HK-2 (cell line): ENCODE measurements around the gene DHRS3.
A peak's percentile ranks its signal among the peaks of the same experiment; 100 is the strongest.

Experiments
- DNase-seq: peaks from one replicate; pipeline ENCODE4 v3.0.0-alpha.2; 2018; ENCODE audit not compliant: unreplicated experiment

DHRS3 gene

GRCh38 chr1:12598974-12599373 is 19.0 kb downstream of the DHRS3 start:
- no peak for DNase-seq

DNA sequence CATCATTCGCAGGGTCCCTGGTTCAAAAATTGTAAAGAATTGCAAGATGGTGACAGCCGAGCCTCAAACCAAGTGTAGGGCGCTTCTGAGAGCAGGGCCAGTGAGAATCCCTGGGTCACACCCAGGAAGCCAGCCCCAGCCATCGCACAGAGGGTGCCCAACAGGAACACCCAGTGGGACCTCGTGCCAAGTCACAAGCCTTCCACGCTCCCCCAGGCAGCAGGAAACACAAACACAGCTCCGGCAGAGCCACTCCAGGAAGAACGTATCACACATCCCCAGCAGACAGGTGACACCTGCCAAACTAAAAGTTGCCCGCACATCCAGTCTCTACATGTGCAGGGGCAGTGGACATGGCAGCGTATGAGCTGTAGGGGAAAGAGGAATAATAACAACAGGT is 20.2 kb downstream of the DHRS3 start:
- DNase-seq: no peak

- DNase-seq: peak; percentile 83
Measured at GRCh38 chr1:12596007-12596821, 21.8 kb downstream of the DHRS3 start.

- no peak for DNase-seq
Measured at GRCh38 chr1:12595757-12596006, 22.3 kb downstream of the DHRS3 start.

GRCh38 chr1:12594966-12595756 is 22.8 kb downstream of the DHRS3 start:
- peak; percentile 75 for DNase-seq

- no peak for DNase-seq
Measured at GRCh38 chr1:12594490-12594889, 23.5 kb downstream of the DHRS3 start.

DNA sequence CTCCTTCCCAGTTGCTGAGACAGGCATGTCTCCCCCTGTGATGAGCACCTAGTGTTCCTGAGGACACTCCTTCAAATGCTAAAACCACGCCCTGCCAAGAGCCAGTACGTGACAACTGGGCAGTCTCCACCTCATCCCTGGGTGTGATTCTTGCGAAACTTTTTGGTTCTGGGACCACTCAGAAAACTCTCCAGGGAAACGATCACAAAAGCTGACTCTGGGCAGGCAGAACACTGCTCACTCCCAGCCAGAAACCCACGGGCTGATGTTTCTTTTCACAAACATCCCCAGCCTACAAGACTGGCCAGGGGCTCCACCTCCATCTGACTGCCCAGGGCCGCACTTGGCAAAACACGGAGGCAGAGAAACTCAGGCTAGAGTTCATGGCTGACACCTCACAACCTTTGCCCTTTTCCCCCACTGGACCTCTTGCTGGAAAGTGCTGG is 24.4 kb downstream of the DHRS3 start:
- no peak for DNase-seq

DNA sequence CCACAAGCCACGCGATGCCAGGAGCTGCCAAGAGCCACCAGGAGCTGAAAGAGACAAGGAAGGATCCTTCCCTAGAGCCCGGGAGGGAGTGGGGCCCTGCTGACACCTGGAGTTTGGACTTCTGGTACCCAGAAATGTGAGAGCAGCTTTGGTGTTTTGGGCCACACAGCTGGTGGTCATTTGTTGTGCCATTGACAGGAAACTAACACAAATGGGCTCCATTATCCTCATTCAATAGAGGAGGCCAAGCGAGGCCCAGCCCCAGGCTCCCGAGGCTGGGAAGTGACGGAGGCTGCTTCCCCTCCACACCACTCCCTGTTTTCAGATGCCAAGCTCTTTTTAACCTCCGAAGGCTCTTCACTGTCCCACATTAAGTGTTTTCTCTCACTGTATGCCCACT is 25.5 kb downstream of the DHRS3 start:
- DNase-seq: no peak

DNA sequence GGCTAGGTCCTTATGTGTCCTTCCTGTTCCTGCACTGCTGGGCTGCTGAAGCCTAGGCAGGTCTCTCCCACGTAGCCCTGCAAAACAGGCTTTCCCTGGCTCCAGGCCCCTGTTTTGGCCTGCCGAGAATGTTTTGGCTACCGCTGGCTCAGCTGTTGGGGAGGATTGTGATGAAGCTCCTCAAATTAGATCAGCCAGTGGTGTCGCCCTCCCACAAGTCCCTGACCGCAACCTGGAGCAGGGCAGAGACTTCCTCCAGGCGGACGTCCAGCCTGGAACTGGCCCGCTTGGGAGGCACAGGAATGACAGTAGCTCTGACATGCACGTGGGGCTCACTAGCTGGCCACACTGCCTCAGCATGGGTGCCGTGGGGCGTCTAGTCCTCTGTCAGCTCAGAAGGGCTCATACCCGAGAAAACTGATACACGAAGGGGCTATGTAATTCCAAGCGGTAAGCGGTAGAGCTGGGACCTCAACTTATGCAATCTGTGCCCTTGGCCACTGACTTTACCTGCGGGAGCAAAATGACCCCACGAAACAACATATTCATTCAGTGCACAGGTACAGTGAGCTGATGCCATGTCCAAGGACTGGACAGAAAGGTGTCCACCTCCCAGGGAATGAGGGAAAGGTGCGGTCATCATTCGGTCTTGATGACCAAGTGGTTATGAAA is 26.6 kb downstream of the DHRS3 start:
- no peak for DNase-seq

DNA sequence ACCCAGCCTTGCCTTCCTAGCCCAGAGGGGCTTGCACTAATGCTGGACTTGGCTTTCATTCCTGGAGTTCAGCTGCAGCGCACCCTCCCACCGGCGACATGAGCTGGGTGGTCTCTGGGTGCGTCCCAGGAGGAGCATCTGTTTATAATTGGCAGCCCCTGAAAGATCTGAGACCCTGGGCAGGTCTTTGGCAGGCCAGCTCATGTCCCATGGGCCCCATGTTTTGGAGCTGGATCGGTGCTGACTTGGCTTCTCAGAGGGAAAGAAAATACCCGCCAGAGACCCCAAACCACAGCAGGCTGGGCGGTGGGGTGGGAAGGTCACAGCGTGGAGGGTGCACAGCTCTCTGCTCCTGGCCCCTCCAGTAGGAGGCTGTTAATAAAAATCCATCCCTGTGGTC is 29.3 kb downstream of the DHRS3 start:
- DNase-seq: no peak

DNA sequence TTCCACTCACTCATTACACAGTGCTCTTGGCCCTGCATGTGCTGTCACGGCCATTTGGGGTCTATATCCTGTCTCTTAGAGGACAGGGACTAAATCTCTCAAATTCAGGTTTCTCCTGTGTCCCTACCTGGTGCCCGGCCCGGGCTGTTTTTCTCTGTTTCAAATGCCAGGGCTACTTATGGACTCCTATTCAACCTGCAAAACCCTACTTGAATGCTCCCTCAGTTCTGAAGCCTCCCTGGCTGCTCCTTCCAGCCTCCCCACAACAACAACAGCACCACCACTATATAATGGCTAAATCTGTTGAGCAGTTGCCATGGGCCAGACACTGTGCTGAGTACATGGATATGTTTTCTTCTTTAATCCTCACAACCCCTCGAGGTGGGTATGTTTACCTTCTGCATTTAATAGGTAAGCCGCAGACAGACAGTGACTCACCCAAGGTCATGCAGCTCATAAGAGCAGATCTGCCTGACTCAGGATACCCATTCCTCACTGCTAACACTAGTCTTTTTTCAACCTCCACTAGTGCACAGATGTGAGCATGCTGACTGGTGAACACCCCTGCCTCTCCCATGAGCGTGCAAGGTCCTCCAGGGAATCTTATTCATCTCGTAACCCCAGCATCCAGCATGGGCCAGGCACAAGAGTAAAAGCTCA is 29.9 kb downstream of the DHRS3 start:
- peak; percentile 22 for DNase-seq

GRCh38 chr1:12585951-12586942 is 31.8 kb downstream of the DHRS3 start:
- no peak for DNase-seq

DNA sequence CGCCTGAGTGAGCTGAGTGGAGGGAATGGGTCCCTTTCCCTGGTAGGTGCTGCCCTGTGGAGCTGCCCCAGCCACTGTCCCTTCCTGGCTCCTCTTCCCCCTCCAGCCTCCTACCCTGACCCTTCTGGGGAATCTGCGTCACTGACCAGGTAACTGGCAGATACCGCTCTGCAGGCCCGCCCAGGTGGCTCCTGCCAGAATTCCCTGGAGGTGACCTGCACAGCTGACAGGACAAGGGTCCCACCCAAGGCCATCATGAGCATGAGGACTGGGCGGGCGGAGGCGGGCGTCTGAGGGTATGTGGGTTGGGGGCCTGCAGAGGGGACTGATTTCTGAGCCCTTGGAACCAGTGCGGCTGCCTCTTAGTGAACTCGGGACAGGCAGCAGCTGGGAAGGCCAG is 32.5 kb downstream of the DHRS3 start:
- no peak for DNase-seq

- DNase-seq: no peak
Measured at GRCh38 chr1:12584900-12585525, 33.0 kb downstream of the DHRS3 start.

DNA sequence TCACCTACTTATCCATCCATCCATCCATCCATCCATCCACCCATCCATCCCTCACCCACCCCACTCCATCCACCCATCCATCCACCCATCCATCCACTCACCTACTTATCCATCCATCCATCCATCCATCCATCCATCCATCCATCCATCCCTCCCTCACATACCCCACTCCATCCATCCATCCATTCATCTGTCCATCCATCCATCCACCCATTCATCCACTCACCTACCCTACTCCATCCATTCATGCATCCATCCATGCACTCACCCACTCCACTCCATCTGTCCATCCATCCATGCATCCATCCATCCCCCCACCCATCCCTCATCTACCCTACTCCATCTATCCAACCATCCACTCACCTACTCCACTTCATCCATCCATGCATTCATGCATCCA is 34.5 kb downstream of the DHRS3 start:
- no peak for DNase-seq

GRCh38 chr1:12582649-12583048 is 35.4 kb downstream of the DHRS3 start:
- no peak for DNase-seq

DNA sequence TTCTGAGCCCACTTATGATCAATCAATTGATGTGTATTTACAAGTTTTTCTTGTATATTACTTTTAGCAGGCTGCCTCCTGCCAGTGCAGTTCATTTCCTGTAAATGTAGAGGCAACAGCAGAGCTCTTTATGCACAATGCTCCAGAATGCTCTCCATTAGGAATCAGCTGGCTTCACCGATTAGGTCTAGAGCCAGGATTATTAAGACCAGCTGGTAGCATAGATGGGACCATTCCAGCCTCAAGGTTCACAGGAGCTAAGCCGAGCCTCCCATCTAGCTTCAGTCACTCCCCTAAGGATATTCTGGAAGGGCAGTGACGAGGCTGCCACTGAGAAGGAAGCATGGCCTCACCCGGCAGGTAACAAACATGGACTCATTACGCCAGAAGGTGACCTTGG is 36.8 kb downstream of the DHRS3 start:
- no peak for DNase-seq

DNA sequence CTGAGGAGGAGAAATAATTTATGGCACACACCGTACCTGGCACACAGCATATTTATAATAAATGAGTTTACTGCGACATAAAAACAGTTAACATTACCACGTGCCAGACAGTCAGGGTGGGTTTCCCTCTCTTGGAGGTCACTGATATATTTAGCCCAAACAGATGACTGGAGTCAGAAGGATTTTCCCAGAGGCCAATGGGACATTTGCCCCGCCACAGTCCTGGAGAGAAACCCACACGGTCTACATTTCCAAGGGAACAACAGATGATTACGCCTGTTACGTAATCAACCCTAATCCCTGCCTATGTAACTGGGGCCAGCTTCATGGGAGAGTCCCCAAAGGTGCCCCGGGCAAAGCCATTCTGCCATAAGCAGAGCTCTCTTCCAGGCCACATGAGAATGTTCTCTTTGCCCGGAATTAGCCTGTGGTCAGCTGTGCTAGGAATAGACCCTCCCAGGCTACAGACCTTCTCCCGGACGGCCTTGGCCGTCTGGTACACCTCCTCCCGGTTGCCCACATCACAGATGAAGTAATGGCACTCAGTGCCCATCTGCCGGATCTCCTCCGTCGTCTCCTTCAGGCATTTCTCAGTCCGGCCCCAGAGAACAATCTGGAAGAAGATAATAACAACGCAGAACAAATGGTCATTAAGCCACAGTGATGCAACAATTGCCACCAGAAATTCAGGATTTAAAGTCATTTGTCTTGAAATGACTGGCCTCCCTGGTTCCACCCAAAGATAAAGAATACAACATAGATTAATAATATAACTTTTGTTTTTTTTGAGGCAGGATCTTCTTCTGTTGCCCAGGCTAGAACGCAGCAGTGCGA is 37.7 kb downstream of the DHRS3 start:
- no peak for DNase-seq

GRCh38 chr1:12578860-12579422 is 39.1 kb downstream of the DHRS3 start:
- DNase-seq: no peak
